K562 (cell line): ENCODE data around the gene UQCRC1. TPM values are rescaled to one million over a fixed set of nuclear protein-coding genes. Genes with fewer than 3 reads are reported as not detected.

Experiments
- ELF2 ChIP-seq: fragments of 250-450 bp; sonication (Bioruptor Pico); IDR thresholded peaks from 2 replicates; pipeline ENCODE4 v1.5.0; 2021; ENCODE audit warnings: mild to moderate bottlenecking
- MIER1 ChIP-seq: fragments of 450-650 bp; IDR thresholded peaks from 2 replicates; pipeline ENCODE4 v1.6.1; 2016; ENCODE audit warnings: antibody characterized with exemption, mild to moderate bottlenecking, low read depth
- NFYB ChIP-seq: IDR thresholded peaks from 2 replicates; pipeline ENCODE4 v1.6.1; 2011; ENCODE audit warnings: mild to moderate bottlenecking, moderate library complexity; ENCODE audit not compliant: insufficient read length; ENCODE audit errors: extremely low read depth
- NR2F6 ChIP-seq: fragments of 450-650 bp; formaldehyde crosslinking; IDR thresholded peaks from 2 replicates; pipeline ENCODE4 v1.4.0; 2020; ENCODE audit warnings: mild to moderate bottlenecking
- TFAM ChIP-seq: fragments of 250-450 bp; sonication (Bioruptor Pico); conservative IDR thresholded peaks from 2 replicates; pipeline ENCODE4 v1.5.0; 2021; ENCODE audit warnings: mild to moderate bottlenecking, moderate library complexity
- ZBED1 ChIP-seq: IDR thresholded peaks from 2 replicates; pipeline ENCODE4 v1.6.1; 2014
- ZBTB26 ChIP-seq: fragments of 450-650 bp; formaldehyde crosslinking; IDR thresholded peaks from 2 replicates; pipeline ENCODE4 v1.4.0; 2022; ENCODE audit warnings: missing genetic modification characterization
- ZBTB40 ChIP-seq, 2 experiments: fragments of 450-650 bp in 1 of 2; sonication (generic) in 1 of 2; formaldehyde crosslinking in 1 of 2; IDR thresholded peaks; 2 replicates each; pipeline versions ENCODE4 v1.7.1 to v1.9.0; 2016 to 2022; ENCODE audit warnings: inconsistent platforms in 1 of 2, mild to moderate bottlenecking in 1 of 2, missing genetic modification reagents in 1 of 2
- ZNF263 ChIP-seq: sonication (generic); formaldehyde crosslinking; IDR thresholded peaks from 2 replicates; pipeline ENCODE4 v1.8.0; 2022; ENCODE audit warnings: mild to moderate bottlenecking, missing genetic modification reagents, borderline replicate concordance
- ZNF280B ChIP-seq: fragments of 250-450 bp; sonication (Bioruptor Pico); IDR thresholded peaks from 2 replicates; pipeline ENCODE4 v1.5.1; 2021; ENCODE audit warnings: mild to moderate bottlenecking
- ZNF76 ChIP-seq: fragments of 250-450 bp; sonication (Bioruptor Pico); IDR thresholded peaks from 2 replicates; pipeline ENCODE4 v1.4.0; 2020; ENCODE audit warnings: mild to moderate bottlenecking, moderate library complexity, borderline replicate concordance
- ZNF778 ChIP-seq: fragments of 450-650 bp; formaldehyde crosslinking; IDR thresholded peaks from 2 replicates; pipeline ENCODE4 v1.4.0; 2020; ENCODE audit warnings: mild to moderate bottlenecking, moderate library complexity
- polyA plus RNA-seq, 8 experiments: library from polyadenylated mRNA; depleted of rRNA in 4 of 8; stranded (reverse) in 5 of 8; unstranded in 3 of 8; fragments of >200 nt; fragmentation: Nextera tagmentation in 2 of 8; fragmentation: Illumina TruSeq in 1 of 8; extraction: Ambion mirVana in 2 of 8; extraction: Trizol in 1 of 8; gene quantifications; 2 replicates each; pipeline versions ENCODE4 v1.2.1 to v1.2.3, GENCODE V29; 2011 to 2014; ENCODE audit warnings: inconsistent platforms in 1 of 8, missing spikeins in 1 of 8
- total RNA-seq, 7 experiments: library from RNA; depleted of rRNA in 6 of 7; stranded (reverse); fragments of >200 nt in 6 of 7; fragmentation: Illumina TruSeq in 2 of 7; extraction: Trizol in 2 of 7; gene quantifications; 2 replicates each; pipeline versions ENCODE4 v1.2.1 to v1.2.3, GENCODE V29; 2011 to 2021; ENCODE audit warnings: low replicate concordance in 1 of 7
- TF ChIP-seq, protein P1 (sequence below): fragments of 450-650 bp; formaldehyde crosslinking; IDR thresholded peaks from 2 replicates; pipeline ENCODE4 v1.4.0; 2022; ENCODE audit warnings: missing genetic modification characterization

Gene UQCRC1
- total and polyA plus RNA-seq, 9 of the 15 experiments (the other 6 are each of a cell fraction or from before 2014, with no cell fraction given): 125 to 424 (median 268) TPM

DNA sequence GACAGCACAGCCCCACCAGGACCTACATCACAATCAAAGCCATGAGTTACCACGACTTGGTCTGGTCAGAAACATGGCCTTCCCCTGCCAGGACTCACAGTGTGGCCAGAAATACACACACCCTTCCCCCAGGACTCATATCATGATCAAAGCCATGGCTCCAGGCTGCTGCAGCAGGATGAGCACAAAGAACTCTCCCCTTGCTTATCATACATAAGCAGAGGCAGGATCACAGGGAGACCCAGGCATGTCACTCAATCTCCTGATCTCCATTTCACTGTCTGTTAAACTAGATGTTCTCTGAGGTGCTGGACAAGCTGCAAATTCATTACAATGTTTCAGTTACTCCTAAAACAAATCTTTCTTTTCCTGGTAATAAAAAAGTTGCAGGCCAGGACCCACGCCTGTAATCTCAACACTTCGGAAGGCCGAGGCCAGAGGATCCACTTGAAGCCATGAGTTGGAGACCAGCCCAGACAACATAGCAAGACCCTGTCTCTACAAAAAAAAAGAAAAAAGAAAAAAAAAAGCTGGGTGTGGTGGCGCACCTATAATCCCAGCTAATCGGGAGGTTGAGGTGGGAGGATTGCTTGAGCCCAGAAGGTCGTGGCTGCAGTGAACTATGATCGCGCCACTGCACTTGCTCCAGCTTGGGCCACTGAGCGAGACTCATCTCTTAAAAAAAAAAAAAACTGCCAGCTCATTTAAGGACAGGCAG lies 54.1 kb downstream of the UQCRC1 start (continued):
- TF ChIP-seq, protein P1, sequence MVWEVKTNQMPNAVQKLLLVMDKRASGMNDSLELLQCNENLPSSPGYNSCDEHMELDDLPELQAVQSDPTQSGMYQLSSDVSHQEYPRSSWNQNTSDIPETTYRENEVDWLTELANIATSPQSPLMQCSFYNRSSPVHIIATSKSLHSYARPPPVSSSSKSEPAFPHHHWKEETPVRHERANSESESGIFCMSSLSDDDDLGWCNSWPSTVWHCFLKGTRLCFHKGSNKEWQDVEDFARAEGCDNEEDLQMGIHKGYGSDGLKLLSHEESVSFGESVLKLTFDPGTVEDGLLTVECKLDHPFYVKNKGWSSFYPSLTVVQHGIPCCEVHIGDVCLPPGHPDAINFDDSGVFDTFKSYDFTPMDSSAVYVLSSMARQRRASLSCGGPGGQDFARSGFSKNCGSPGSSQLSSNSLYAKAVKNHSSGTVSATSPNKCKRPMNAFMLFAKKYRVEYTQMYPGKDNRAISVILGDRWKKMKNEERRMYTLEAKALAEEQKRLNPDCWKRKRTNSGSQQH (CRISPR knock-in tag): no peak
- TF ChIP-seq NFYB (no peak), ZBTB40 (IDR thresholded peaks at IDR 0.05) (no peak; the same call in 1 of the 2 replicates), ZBTB40 (CRISPR knock-in tag; IDR thresholded peaks at IDR 0.05) (no peak), ZNF263 (no peak), ZBTB26 (no peak), ZNF280B (CRISPR knock-in tag) (no peak), ZNF778 (CRISPR knock-in tag) (no peak), NR2F6 (CRISPR knock-in tag) (no peak), ZBED1 (no peak), TFAM (CRISPR knock-in tag) (no peak), ZNF76 (CRISPR knock-in tag) (no peak), MIER1 (no peak), ELF2 (CRISPR knock-in tag) (no peak)
